ENCODE results near the gene SLC22A1.
"Not testable (repeated sequence)": the region's sequence is repeated elsewhere in the genome, so short reads cannot be mapped to it uniquely, and the experiment has no call there.

Gene SLC22A1

DNA sequence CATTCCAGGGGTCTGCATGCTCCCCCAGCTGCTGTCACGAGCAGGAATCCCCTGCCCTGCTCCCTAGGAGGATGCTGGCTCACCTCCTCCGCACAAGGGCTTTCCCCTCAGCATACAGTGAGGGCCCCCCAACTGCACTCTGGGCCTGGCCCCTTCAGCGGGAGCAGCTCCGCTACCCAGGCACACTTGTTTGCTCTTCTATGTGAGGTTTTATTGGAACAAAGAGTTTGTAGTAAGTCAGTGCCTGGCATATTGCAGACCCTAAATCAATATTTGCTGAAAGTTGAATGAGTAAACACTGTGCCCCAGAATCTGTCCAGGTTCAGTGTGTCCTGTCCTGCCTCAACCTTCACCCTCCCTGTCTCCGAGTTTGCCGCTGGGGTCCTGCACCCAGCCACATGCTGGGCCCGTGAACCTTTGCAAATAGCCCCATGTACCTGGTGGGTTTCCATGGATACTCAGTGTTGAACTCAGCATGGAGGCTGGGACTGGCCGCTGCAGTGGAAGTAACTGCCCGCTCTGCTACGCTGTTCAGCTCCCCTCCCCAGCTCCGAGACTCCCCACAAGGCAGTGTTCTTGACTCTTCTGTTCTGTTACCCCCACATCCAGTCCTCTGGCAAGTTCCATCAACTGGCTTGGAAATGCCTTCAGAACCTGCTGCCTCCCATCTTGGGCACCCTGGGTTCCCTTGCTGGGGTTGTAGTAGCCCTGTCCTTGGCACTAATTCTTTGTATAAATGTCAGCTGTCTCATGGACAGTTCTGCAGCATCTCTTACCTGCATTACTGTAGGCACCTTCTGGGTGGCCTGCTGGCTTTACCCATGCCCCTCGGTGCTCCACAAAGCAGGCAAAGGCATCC, 15.7 kb downstream of the SLC22A1 start:
- no peak for DNase-seq (ENCODE audit: low read depth in 1 of 2, low spot score in 1 of 2)

DNA sequence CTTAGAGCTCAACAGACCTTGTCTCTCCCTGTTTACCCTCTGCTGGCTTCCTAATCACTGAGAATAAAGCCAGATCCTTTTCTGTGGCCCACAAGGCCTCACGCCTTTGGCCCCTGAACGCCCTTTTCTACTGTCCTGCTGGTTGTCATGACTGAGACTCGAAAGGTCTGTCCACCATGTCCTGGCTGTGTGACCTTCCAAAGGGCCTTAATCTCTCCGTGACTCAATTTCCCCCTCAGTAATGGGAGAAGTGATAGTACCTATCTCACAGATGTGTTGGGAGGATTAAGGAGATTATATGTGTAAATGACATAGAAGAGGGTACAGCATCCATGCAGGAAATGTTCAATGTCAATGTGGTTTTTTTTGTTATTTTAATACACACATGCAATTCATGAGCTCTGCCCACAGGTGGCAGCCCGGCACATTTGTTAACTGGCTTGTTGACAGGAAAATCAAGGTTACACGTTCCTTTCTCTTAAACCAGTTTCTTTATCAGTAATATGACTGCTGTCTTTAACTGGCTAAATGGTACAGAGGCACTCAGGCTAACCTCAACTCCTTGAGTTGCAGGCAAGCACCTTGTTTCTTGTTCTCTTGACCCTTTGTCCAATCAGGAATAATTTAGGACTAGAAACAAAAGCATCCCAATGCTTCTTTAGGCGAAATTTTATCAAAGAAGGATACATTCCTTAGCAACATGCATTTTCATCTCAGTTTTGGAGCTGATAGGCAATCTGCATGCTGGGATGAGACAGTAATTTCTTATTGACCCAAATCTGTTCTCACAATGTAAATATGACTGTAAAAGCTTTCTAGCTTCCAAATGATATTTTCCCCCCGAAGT, 16.6 kb downstream of the SLC22A1 start:
- DNase-seq (ENCODE audit: low read depth in 1 of 2, low spot score in 1 of 2) = peak; percentile 23 to 43

DNA sequence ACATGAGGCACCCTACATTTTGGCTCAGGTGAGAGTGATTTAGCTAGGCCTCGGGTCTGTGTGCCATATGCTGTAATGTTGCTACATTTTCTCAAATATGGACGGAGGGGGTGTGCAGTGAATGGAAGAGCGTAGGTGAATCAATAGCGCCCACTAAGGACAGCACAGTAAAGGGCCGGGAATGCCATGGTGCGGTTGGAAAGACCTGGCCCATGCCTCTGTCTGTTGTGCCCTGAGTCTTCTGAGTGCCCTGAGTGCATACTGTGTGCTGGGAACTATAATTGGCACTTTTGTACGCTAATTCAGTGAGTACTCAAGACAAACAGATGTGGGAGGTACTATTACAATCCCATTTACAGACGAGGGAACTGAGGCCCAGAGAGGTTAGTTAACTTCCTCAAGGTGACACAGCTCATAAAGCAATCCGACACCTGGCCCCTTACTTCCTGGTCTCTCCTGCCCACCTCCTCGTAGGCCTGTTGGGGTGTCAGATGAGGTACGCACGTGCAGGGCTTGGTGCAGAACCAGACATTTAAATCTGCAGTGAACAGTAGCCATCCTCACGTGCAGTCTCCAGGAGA, 17.3 kb downstream of the SLC22A1 start:
- no peak for DNase-seq (ENCODE audit: low read depth in 1 of 2, low spot score in 1 of 2)

DNA sequence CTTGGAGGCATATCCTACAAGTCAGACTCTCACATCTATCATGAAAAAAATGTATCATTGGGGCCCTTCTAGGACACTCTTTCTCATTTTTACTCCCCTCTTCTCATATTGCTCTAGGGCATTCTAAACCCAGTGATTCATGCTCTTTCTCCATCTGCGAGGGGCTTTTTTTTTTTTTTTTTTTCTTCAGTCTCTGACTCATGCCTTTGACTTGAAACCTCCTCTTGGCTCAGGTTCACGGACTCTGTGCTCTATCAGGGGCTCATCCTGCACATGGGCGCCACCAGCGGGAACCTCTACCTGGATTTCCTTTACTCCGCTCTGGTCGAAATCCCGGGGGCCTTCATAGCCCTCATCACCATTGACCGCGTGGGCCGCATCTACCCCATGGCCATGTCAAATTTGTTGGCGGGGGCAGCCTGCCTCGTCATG, 17.8 kb downstream of the SLC22A1 start:
- DNase-seq (ENCODE audit: low read depth in 1 of 2, low spot score in 1 of 2) = no peak

DNA sequence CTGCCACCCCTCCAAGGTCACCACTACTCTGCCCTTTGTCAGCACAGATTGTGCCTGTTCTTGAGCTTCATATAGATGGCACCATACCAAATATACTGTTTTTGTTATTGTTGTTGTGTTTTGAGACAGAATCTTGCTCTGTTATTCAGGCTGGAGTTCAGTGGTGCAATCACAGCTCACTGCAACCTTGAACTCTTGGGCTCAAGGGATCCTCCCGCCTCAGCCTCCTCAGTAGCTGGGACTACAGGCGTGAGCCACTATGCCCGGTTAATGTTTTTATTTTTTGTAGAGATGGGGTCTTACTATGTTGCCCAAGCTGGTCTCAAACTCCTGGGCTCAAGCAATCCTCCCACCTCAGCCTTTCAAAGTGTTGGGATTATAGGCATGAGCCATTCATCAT, 18.9 kb downstream of the SLC22A1 start:
- DNase-seq (ENCODE audit: low read depth in 1 of 2, low spot score in 1 of 2) = not testable (repeated sequence)

DNA sequence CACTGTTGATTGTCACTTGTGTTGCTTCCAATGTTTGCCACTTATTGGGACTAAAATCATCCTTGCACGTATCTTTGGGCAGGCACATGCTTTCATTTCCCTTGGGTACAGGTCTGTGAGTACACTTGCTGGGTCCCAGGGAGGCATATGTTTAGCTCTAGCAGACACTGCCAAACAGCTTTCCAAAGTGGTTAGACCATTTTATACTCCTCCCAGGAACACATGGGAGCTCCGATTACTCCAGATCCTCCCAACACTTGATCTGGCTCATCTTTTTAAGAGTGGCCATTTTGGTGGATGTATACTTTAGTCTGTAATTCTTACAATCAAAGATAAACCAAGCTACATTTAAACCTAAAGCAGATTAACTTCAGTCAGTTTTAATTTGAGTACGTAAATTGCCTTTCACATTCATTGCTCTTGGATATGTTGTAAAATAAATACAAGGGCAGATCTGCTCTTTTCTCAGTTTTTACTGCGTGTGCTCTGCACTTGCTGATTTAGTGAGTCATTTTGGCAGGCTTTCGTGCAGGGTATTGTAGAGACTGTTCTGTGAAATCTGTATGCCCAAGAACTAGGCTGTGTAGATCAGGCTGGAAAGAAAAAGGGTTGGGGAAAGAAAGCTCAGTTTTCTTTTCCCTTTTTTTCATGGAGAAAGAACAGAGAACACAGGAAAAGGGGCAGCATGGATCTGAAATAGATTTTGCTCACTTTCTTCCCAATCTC, 19.5 kb downstream of the SLC22A1 start:
- no peak for DNase-seq (ENCODE audit: low read depth in 1 of 2, low spot score in 1 of 2)

DNA sequence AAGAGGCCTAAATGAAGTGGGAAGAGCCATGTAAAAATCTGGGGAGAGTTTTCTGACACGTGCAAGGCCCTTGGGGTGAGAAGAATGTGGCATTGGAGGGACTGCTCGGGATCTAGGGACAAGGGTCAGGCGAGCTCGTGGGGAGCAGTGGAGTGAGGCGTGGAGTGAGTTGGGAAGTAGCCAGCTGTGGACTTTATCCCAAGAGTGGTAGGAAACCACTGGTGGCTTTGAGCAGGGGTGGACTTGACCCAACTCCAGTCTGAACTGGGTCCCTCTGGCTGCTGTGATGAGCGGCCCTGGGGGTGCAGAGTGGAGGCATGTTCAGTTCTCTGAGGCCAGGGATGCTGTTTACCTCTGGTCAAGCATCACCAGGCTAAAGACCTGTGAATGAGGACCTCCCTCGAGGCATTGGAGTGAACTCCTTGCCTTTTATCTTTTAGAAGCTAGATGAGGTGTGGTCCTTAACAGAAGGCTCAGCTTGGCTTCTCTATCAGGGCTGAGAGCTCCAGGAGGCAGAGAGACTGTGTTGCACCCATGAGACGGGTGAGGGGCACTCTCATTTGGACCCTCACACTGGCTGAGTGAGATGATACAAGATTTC, 20.6 kb downstream of the SLC22A1 start:
- DNase-seq (ENCODE audit: low read depth in 1 of 2, low spot score in 1 of 2) = no peak

DNA sequence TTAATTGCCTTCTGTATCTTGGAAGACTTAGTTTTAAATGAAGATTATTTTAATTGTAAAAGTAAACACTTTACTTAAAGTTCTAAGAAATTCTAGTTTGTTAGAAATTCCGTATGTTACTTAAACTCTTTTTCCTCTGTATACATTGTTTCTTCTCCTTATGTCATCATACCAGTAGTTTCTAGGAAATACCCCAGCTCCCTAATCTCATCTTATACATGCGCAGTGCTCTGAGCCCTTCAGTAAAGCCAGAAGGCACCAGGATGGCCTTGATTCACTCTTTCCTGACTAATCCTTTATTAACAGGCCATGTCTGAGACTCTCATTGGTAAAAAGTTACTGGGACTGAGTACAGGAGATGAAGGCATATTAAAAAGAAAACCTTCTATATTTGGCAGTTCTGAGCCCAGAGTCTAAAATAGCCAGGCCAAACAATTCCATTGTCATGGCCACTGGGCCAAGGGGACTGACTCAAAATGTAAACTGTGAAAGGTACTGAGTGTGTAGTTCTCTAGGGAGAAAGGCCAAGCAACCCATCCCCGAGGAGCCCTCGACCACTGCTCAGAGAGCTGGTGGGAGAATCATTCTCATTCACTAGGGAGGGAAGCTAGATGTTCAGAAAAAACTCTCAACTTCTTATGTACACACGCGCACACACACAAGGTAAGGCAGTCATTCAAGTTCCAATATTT, 25.0 kb downstream of the SLC22A1 start:
- DNase-seq (ENCODE audit: low read depth in 1 of 2, low spot score in 1 of 2) = no peak

DNA sequence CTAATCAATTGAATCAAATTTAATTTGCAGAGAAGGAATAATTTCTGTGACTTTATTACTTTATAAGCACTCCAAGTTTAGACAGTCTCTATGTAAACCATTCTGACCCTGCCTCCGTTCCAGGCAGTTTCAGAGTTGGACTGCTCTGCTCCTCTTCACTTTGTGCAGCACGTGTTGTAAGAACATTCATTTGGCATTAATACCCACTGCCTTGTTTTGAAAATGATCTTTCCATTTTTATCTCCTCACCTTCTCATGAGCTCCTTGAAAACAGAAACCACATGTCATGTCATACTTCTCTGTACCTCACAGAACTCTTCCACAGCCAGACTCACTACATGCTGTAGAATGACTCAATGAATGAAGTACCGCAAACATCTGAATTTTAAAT, 25.5 kb downstream of the SLC22A1 start:
- DNase-seq (ENCODE audit: low read depth in 1 of 2, low spot score in 1 of 2) = no peak

DNA sequence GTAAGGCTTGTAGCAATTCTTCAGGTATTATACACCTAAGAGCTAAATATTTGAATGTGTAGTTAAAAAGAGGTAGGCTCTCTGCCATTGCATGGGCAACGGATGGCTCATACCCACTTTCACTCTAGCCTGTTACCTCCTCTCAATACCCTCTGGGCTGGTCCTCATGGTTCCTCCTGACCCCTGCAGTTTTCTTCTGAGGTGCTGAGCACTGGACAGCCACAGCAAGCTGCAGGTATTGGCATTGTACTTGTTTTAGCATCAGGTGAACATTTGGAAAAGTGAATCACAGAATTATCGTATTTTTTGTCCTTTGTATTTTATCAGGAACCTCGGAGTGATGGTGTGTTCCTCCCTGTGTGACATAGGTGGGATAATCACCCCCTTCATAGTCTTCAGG, 32.9 kb downstream of the SLC22A1 start:
- no peak for DNase-seq (ENCODE audit: low read depth in 1 of 2, low spot score in 1 of 2)

DNA sequence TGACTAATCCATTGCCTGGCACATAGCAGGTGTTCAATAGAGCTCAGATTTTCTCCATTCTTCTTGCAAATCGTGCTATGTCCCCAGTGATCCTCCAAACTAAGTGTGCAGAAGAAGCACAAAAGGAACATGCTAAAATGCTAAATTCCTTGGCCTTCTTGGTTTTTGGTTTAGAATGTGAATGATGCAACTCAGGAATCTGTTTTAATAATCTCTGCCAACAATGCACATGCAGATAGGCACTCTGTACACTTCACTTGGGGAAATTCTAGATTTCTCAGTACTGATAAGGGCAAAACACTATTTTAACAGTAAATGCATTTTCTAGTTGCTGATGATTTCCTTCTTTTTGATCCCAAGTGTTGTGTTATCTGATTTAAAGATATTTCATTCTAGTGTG, 35.2 kb downstream of the SLC22A1 start:
- DNase-seq (ENCODE audit: low read depth in 1 of 2, low spot score in 1 of 2) = no peak

DNA sequence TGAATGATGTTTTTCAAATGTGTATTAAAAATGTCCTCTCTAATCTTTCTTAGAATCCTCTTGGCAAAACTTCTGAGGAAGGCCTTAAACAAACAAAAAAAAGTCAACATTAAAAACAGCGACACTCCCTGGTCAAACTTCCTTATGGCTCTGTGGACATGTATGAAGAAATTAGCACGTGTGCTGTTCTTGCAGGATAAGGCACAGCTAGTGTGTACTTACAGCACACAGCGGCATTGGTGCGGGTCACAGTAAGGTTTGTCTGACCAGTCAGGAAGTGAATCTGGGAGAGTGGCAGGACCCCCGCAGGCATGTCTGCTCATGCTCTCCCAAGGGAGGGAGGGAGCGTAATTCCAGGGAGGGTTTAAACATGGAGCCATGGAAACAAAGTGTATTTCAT, 38.8 kb downstream of the SLC22A1 start:
- no peak for DNase-seq (ENCODE audit: low read depth in 1 of 2, low spot score in 1 of 2)

DNA sequence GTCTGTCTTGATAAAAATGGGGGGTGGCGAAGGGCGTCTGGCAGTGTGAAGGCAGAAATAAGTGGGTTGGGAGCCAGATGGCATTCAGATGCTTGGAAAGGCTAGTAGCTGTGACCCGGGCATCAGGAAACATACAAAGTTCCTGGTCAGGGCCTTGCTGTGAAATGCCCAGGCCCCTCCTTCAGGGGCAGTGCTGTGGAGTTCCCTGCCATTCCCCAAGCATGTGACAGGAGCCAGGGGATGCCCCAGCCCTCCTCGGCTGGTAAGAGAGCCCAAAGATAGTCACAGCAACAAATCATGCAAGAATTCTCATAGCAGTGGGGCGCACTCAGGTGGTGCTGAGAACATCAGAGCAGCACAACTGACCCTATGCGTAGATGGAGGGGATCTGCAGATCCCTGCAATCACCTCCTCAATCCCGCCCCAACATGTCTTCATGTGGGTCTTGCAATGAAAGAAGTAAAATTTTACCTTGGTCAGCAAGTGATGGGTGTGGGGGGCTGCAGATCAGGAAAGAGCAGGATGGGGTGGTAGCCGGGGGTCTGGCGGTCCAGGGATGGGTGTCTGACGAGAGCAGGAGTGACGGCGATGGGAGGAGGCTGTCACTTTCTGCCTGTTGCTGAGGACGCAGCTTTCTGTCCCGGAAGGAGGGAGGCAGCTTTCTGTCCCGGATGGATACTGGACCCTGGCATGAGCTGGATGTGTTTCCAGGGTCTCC, 39.5 kb downstream of the SLC22A1 start:
- no peak for DNase-seq (ENCODE audit: low read depth in 1 of 2, low spot score in 1 of 2)

DNA sequence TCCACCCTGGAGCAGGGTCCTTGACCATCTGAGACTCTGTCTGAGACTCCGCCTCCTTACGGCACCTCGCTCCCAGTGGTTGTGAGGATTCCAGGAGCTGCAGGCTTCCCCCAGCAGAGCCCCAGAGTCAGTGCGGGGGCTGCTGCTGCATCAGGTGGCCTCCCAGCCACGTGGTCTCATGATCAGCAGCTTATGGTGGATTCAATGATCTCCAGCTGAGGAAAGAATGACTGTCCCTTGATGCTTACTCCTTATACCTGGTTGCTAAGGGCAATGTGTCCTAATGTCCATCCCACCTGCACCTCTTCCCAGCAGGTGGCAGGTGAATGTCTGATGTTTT, 40.0 kb downstream of the SLC22A1 start:
- no peak for DNase-seq (ENCODE audit: low read depth in 1 of 2, low spot score in 1 of 2)

DNA sequence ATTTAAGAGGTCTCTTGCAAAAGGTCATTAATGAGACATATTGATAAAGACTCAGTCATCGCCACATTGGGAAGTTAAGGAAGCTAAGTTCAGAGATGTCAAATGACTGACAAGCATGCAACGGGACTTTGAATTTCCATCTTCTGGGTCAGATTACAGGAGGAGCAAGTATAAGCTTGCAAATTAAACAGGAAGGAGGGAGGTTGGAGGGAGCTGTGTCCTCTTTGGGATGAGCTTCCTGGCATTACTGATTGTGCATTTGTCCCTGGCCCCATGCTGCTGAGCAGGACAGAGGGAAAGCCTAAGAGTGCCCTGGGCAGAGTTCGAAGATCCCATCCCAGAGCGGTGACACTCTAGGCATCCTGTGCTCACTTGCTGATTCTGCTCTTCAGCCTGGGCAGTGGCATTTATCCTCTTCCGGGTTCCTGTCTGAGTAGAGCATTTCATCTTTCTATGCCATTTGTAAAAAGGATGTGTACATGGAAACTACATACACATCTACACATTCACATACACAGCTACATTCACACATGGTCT, 40.5 kb downstream of the SLC22A1 start:
- no peak for DNase-seq (ENCODE audit: low read depth in 1 of 2, low spot score in 1 of 2)

DNA sequence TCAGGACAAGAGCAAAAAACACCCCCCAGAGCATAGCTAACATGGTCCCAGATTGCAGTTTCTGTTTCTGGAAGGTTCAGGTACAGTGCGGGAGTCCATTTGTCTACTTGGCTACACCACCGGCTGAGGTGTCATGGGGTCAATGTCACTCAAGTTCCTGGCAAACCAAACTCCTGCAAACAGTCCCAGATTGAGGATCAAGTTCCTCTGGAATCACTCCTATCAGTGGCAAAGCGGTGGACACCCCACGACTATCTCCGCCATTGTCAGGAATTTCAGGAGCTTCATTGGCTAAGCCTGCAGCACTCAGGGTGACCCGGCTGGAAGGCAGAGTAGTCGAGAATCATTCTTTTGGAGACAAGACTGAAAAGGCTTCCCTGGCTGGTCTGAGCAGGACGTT, 41.8 kb downstream of the SLC22A1 start:
- no peak for DNase-seq (ENCODE audit: low read depth in 1 of 2, low spot score in 1 of 2)

DNA sequence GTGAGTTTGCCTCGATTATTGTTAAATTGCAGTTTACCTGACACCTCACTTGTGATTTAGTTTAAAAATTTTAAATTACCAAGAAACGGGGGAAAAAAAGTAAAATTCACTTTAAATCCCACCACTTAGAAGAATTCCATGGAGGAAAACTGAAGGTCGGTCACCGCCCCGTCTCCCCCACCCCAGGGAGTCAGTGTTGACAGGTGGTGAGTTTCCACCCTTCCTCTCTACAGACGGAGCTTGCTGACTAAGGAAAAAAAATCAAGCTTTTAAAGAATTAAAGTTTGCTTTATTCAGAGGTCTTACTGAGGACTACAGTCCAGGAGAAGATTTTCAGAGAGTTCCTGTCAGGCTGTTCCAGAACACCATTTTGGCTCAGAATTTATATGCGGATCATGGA, 42.3 kb downstream of the SLC22A1 start:
- DNase-seq (ENCODE audit: low read depth in 1 of 2, low spot score in 1 of 2) = no peak

DNA sequence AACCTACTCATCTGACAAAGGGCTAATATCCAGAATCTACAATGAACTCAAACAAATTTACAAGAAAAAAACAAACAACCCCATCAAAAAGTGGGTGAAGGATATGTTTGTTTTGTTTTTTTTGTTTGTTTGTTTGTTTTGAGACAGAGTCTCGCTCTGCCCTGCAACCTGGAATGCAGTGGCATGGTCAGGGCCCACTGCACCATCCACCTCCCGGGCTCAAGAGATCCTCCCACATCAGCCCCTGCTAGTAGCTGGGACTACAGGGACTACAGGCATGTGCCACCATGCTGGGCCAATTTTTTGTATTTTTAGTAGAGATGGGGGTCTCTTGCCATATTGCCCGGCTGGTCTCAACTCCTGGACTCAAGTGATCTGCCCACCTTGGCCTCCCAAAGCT, 44.3 kb downstream of the SLC22A1 start:
- not testable (repeated sequence) for DNase-seq (ENCODE audit: low read depth in 1 of 2, low spot score in 1 of 2)

DNA sequence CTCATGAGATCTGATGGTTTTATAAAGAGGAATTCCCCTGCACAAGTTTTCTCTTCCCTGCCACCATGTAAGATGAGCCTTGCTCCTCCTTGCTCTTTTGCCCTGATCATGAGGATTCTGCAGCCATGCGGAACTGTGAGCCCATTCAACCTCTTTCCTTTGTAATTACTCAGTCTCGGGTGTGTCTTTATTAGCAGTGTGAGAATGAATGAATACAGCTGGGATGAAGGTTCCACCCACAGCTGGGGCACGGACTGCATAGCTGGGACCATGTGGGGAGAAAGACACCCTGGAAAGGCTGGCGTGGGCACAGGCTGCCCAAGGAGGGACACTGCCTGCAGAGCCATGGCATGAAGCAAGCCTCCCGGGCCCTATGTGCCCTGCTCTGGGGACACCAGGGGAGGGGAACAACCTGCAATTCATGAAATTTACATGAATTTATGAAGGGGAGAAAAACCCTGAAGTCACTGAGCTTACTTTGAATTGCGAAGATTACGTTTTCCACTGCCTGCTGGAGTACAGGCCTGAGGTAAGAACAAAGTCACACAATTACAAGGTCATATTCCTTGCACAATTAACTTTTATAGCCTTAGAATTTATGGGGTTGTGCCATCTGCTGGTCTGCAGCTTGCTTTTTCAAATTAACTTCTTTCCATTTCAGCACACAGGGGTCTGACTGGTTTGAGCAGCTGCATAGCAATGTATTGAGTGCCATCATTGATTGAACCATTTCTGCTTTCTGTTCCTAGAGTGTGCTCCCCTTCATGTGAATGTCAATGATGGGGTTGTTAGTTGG, 46.2 kb downstream of the SLC22A1 start:
- no peak for DNase-seq (ENCODE audit: low read depth in 1 of 2, low spot score in 1 of 2)

Measured in stimulated activated CD4-positive, alpha-beta T cell treated with anti-CD3 and anti-CD28 coated beads, Interleukin-15, amount 100 ng/mL, for 1 hour (primary cell).